Natural killer cell (primary cell): ENCODE measurements around the gene ZNF664. TPM values are rescaled to one million over a fixed set of nuclear protein-coding genes. Genes with fewer than 3 reads are reported as not detected.

ENCODE experiments used
- ATAC-seq, 3 donors: fragments of 150-1000 bp in 2 of 3; fragments of 200-7000 bp in 1 of 3; cut with Tn5 transposase; 1 replicate in 1 of 3; 2 replicates in 2 of 3; pipeline ENCODE4 v1.10.0; 2021; ENCODE audit warnings: mild to moderate bottlenecking in 2 of 3, moderate library complexity in 2 of 3
- DNase-seq, 2 donors: peaks; one replicate each; pipeline versions ENCODE4 v3.0.0 to v3.0.0-alpha.2; 2013 to 2021; ENCODE audit warnings: mixed read lengths in 1 of 2
- H3K27ac ChIP-seq: one replicate; pipeline ENCODE4 v1.5.1; 2013; ENCODE audit warnings: mild to moderate bottlenecking, low read length
- H3K27me3 ChIP-seq: one replicate; pipeline ENCODE4 v1.6.1; 2013; ENCODE audit warnings: low read length; ENCODE audit not compliant: control insufficient read depth, insufficient read depth
- H3K36me3 ChIP-seq: one replicate; pipeline ENCODE4 v1.6.1; 2013; ENCODE audit warnings: low read length; ENCODE audit not compliant: control insufficient read depth, insufficient read depth
- H3K4me1 ChIP-seq: one replicate; pipeline ENCODE4 v1.6.1; 2013; ENCODE audit warnings: low read length; ENCODE audit not compliant: control insufficient read depth, insufficient read depth
- H3K4me3 ChIP-seq: one replicate; pipeline ENCODE4 v1.5.1; 2013; ENCODE audit warnings: low read length
- H3K9me3 ChIP-seq: one replicate; pipeline ENCODE4 v1.6.1; 2013; ENCODE audit warnings: low read length; ENCODE audit not compliant: control insufficient read depth, insufficient read depth
- H3K27ac Mint-ChIP-seq, 2 donors: one replicate each; pipeline ENCODE4 v1.8.0; 2022; ENCODE audit warnings: mild to moderate bottlenecking in 2 of 2, mixed read lengths in 2 of 2, moderate library complexity in 1 of 2
- H3K27me3 Mint-ChIP-seq, 2 donors: one replicate each; pipeline ENCODE4 v1.8.0; 2022; ENCODE audit warnings: low read depth in 2 of 2, mixed read lengths in 2 of 2
- H3K36me3 Mint-ChIP-seq: one replicate; pipeline ENCODE4 v1.8.0; 2022; ENCODE audit warnings: mixed read lengths
- H3K4me1 Mint-ChIP-seq, 2 donors: one replicate each; pipeline ENCODE4 v1.8.0; 2022; ENCODE audit warnings: mixed read lengths in 2 of 2
- H3K4me3 Mint-ChIP-seq: one replicate; pipeline ENCODE4 v1.8.0; 2022; ENCODE audit warnings: mild to moderate bottlenecking, moderate library complexity, mixed read lengths
- H3K9me3 Mint-ChIP-seq, 2 donors: one replicate each; pipeline ENCODE4 v1.8.0; 2022; ENCODE audit warnings: mixed read lengths in 2 of 2
- WGBS: methylation state at CpG from one replicate; pipeline ENCODE4 v1.1.7; 2013; ENCODE audit warnings: missing lambda C conversion rate; ENCODE audit not compliant: insufficient coverage; 5-methylcytosine and 5-hydroxymethylcytosine counted together
- intact Hi-C: fragments of 100-400 bp; cut with micrococcal nuclease; formaldehyde crosslinking; loops from one replicate; pipeline ENCODE4 v1.14.2; 2022
- total RNA-seq, 4 donors: library from RNA; stranded (reverse); fragments of 120-200 nt in 1 of 4; gene quantifications; one replicate each; pipeline versions ENCODE4 v1.2.3 to v1.2.4, GENCODE V29; 2013 to 2022
- TF ChIP-seq, protein P1 (sequence below): fragments of 200-600 bp; IDR thresholded peaks from one replicate; pipeline ENCODE4 v1.8.0; 2022; ENCODE audit warnings: antibody characterized with exemption

Gene ZNF664
- total RNA-seq, 3 donors from 2014 or later (not counting 1 experiment from before 2014, with no cell fraction given), result 36.0 to 47.3 (median 46.9) TPM

DNA sequence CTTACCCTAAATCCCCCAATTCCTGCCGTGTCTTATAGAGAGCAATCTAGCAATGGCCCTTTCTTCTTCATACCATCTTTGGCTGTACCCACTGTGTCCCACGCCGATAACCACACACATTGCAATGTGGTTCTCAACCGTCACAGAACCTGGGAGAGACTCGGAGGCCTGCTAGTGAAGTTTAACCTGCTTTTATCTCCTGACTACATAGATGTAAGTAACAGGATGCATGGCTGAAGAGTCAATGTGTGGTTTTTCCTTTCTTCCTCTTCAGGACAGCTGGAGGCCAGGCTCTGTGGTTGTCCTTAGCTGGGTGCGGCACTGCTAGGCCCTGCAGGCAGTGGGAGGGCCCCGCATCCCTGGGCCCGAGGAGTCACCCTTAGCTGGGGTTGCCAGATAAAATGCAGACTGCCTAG, 51.3 kb downstream of the ZNF664 start:
- Mint-ChIP-seq H3K27me3 (peaks cover 0 to 4% of the 10 kb centered on the region in 2 donors), H3K4me3 (no peak overlapping the region), H3K36me3 (no peaks in the 10 kb centered on the region), H3K27ac (no peak overlapping the region), H3K9me3 (no peaks in the 10 kb centered on the region), H3K4me1 (no peaks in the 10 kb centered on the region)
- intact Hi-C loops, result no loop called here
- DNase-seq (no peak), ATAC-seq (no peak)
- no peaks in the 10 kb centered on the region for H3K27me3 ChIP-seq
- H3K4me1 ChIP-seq, result no peaks in the 10 kb centered on the region
- no peaks in the 10 kb centered on the region for H3K36me3 ChIP-seq
- no peak overlapping the region for H3K4me3 ChIP-seq
- WGBS, result 34% methylated on average over 8 of the region's 8 CpGs
- H3K9me3 ChIP-seq, result no peaks in the 10 kb centered on the region
- TF ChIP-seq, protein P1, sequence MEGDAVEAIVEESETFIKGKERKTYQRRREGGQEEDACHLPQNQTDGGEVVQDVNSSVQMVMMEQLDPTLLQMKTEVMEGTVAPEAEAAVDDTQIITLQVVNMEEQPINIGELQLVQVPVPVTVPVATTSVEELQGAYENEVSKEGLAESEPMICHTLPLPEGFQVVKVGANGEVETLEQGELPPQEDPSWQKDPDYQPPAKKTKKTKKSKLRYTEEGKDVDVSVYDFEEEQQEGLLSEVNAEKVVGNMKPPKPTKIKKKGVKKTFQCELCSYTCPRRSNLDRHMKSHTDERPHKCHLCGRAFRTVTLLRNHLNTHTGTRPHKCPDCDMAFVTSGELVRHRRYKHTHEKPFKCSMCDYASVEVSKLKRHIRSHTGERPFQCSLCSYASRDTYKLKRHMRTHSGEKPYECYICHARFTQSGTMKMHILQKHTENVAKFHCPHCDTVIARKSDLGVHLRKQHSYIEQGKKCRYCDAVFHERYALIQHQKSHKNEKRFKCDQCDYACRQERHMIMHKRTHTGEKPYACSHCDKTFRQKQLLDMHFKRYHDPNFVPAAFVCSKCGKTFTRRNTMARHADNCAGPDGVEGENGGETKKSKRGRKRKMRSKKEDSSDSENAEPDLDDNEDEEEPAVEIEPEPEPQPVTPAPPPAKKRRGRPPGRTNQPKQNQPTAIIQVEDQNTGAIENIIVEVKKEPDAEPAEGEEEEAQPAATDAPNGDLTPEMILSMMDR, result no peak
- H3K27ac ChIP-seq, result no peak overlapping the region

DNA sequence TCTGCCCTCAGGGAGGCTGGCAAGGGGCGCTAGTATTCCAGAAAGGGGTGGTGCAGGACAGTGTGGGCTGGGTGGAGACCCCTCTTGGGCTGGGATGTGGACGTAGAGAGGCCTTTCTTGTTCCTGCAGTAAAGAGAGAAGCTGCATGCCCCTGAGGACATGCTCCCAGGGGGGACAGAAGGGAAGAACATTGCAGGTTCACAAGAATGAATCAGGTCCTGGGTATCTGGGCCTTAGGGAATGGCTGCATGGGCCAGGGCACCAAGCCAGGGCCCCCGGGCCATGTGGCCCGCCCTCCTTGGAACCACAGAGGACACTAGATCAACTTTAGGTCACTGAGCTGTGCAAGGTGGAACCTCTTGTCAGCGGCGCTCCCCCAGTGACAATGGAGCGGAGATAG, 51.8 kb downstream of the ZNF664 start:
- Mint-ChIP-seq H3K9me3 (no peaks in the 10 kb centered on the region), H3K36me3 (no peaks in the 10 kb centered on the region), H3K27me3 (peaks cover 0 to 4% of the 10 kb centered on the region in 2 donors), H3K27ac (no peak overlapping the region), H3K4me3 (no peak overlapping the region), H3K4me1 (no peaks in the 10 kb centered on the region)
- H3K4me1 ChIP-seq, result no peaks in the 10 kb centered on the region
- no peaks in the 10 kb centered on the region for H3K27me3 ChIP-seq
- DNase-seq, result no peak
- H3K4me3 ChIP-seq, result no peak overlapping the region
- TF ChIP-seq, protein P1, result no peak
- ATAC-seq, result no peak
- no peaks in the 10 kb centered on the region for H3K36me3 ChIP-seq
- intact Hi-C loops, result no loop called here
- H3K9me3 ChIP-seq, result no peaks in the 10 kb centered on the region
- no peak overlapping the region for H3K27ac ChIP-seq
- 67% methylated on average over 7 of the region's 7 CpGs for WGBS

DNA sequence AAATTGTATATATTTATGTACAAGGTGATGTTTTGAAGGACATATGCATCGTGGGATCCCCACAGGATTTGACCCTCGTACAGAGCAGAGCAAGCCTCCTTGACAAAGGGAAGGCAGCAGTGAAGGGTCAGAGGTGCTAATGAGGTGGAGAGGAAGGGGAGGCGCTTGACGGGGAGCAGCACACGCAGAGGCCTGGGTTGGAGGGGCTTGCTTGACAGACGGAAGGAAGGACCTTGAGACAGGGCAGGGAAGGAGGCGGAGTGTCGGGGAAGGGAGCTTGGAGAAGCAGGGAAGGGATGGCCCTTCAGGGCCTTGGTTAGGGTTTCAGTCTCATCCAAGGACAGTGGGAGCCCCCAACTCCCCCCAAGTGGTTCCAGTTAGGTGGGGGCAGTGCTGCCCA, 52.6 kb downstream of the ZNF664 start:
- Histone ChIP-seq H3K9me3 (no peaks in the 10 kb centered on the region), H3K27ac (no peak overlapping the region), H3K27me3 (no peaks in the 10 kb centered on the region), H3K4me1 (no peaks in the 10 kb centered on the region), H3K4me3 (no peak overlapping the region), H3K36me3 (no peaks in the 10 kb centered on the region)
- no peaks in the 10 kb centered on the region for H3K36me3 Mint-ChIP-seq
- no peak overlapping the region for H3K4me3 Mint-ChIP-seq
- no peak overlapping the region for H3K27ac Mint-ChIP-seq
- H3K27me3 Mint-ChIP-seq, result peaks cover 0 to 4% of the 10 kb centered on the region in 2 donors
- TF ChIP-seq, protein P1, result no peak
- ATAC-seq (no peak), DNase-seq (no peak)
- no peaks in the 10 kb centered on the region for H3K4me1 Mint-ChIP-seq
- WGBS, result 83% methylated on average over 8 of the region's 8 CpGs
- intact Hi-C loops, result no loop called here
- no peaks in the 10 kb centered on the region for H3K9me3 Mint-ChIP-seq
